Prostate gland (tissue), 2 donors: Measurements from ENCODE around the gene NUP85.

ENCODE experiments used
- POLR2A ChIP-seq: fragments of 450-650 bp; IDR thresholded peaks from one replicate; pipeline ENCODE4 v1.6.1; 2016; ENCODE audit warnings: antibody characterized with exemption, mild to moderate bottlenecking
- POLR2AphosphoS5 ChIP-seq: sonication (generic); formaldehyde crosslinking; IDR thresholded peaks from one replicate; pipeline ENCODE4 v1.6.1; 2017; ENCODE audit warnings: antibody characterized with exemption
- TF ChIP-seq, protein P1 (sequence below), 4 experiments: fragments of 200-600 bp in 2 of 4; fragments of 450-650 bp in 2 of 4; sonication (generic) in 2 of 4; IDR thresholded peaks; 1 replicate in 3 of 4; 2 replicates in 1 of 4; pipeline ENCODE4 v1.5.1; 2016 to 2019; ENCODE audit warnings: antibody characterized with exemption in 4 of 4, mild to moderate bottlenecking in 2 of 4, moderate library complexity in 2 of 4

DNA sequence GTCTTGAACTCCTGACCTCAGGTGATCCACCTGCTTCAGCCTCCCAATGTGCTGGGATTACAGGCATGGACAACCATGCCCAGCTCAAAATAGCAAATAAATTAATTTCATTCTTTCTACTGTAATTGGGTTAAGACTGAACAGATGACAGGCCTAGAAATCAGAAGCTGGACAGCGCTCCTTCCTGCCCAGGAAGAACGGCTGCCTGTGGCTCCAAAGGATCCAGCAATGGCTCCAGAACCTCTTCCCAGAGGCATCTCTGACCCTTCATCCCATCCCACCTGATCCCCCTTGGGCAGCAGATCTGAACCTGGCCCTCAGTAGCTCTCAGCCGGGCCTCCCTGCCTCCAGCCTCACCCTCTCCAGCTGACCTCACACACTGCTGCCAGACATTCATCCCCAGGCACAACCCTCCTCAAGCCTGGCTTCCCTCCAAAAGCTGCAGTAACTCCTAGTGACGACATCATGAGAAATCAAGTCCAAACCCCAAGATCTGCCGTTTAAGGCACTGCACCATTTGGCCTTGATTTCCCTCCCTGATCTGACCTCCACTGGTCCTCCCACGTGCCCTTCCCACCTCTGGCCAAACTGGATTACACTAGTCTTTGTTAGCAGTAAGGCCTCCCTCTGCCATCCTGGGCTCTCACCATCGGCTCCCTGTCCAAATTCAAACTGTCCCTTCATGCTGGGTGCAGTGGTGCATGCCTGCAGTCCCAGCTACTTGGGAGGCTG lies 68.7 kb downstream of the NUP85 start:
- TF ChIP-seq POLR2AphosphoS5 (no peak), POLR2A (no peak)
- TF ChIP-seq, protein P1, sequence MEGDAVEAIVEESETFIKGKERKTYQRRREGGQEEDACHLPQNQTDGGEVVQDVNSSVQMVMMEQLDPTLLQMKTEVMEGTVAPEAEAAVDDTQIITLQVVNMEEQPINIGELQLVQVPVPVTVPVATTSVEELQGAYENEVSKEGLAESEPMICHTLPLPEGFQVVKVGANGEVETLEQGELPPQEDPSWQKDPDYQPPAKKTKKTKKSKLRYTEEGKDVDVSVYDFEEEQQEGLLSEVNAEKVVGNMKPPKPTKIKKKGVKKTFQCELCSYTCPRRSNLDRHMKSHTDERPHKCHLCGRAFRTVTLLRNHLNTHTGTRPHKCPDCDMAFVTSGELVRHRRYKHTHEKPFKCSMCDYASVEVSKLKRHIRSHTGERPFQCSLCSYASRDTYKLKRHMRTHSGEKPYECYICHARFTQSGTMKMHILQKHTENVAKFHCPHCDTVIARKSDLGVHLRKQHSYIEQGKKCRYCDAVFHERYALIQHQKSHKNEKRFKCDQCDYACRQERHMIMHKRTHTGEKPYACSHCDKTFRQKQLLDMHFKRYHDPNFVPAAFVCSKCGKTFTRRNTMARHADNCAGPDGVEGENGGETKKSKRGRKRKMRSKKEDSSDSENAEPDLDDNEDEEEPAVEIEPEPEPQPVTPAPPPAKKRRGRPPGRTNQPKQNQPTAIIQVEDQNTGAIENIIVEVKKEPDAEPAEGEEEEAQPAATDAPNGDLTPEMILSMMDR (IDR thresholded peaks at IDR 0.05) = no peak
